Neural cell (in vitro differentiated cells): Measurements from ENCODE around the gene SDHAF4. TPM values are rescaled to one million over a fixed set of nuclear protein-coding genes. Genes with fewer than 3 reads are reported as not detected.

Source experiments
- H2AFZ ChIP-seq: fragments of 200-600, 300-800 bp; sonication (generic), shearing (Covaris generic); 2 replicates; pipeline ENCODE4 v1.6.0; 2014; ENCODE audit warnings: low read depth, mild to moderate bottlenecking, antibody characterized with exemption, low read length, moderate library complexity
- H3F3A ChIP-seq: fragments of 200-600 bp; shearing (Covaris generic); 2 replicates; pipeline ENCODE4 v1.6.1; 2016; ENCODE audit warnings: mild to moderate bottlenecking, moderate library complexity, mixed read lengths, antibody characterized with exemption, low read length; ENCODE audit not compliant: insufficient read depth, poor library complexity, severe bottlenecking
- H3K27ac ChIP-seq: fragments of 200-600, 300-800 bp; sonication (generic), shearing (Covaris generic); 2 replicates; pipeline ENCODE4 v1.5.1; 2014; ENCODE audit warnings: mild to moderate bottlenecking, low read length, moderate library complexity
- H3K27me3 ChIP-seq: fragments of 300-800, 200-600 bp; sonication (generic), shearing (Covaris generic); 2 replicates; pipeline ENCODE4 v1.6.0; 2014; ENCODE audit warnings: mild to moderate bottlenecking, low read depth, low read length, moderate library complexity; ENCODE audit not compliant: insufficient read depth
- H3K36me3 ChIP-seq: fragments of 300-800, 200-600 bp; sonication (generic), shearing (Covaris generic); 2 replicates; pipeline ENCODE4 v1.5.1; 2014; ENCODE audit warnings: mild to moderate bottlenecking, antibody characterized with exemption, low read length, moderate library complexity; ENCODE audit not compliant: insufficient read depth
- H3K4me2 ChIP-seq: fragments of 300-800, 200-600 bp; sonication (generic), shearing (Covaris generic); 2 replicates; pipeline ENCODE4 v1.6.0; 2014; ENCODE audit warnings: mild to moderate bottlenecking, low read length
- H3K4me3 ChIP-seq: fragments of 300-800, 200-600 bp; sonication (generic), shearing (Covaris generic); 2 replicates; pipeline ENCODE4 v1.5.1; 2014; ENCODE audit warnings: mild to moderate bottlenecking, low read length, moderate library complexity
- H3K79me2 ChIP-seq: fragments of 200-600 bp; shearing (Covaris generic); replicated peaks from 2 replicates; pipeline ENCODE4 v1.6.0; 2014; ENCODE audit warnings: mild to moderate bottlenecking, low read length, moderate library complexity; ENCODE audit not compliant: insufficient read depth
- H3K9ac ChIP-seq: fragments of 300-800, 200-600 bp; sonication (generic), shearing (Covaris generic); 2 replicates; pipeline ENCODE4 v1.6.1; 2016; ENCODE audit warnings: mild to moderate bottlenecking, low read length, mixed read lengths
- H3K9me2 ChIP-seq: fragments of 200-600 bp; shearing (Covaris generic); 2 replicates; pipeline ENCODE4 v1.6.1; 2016; ENCODE audit warnings: mild to moderate bottlenecking, low read length, mixed read lengths; ENCODE audit not compliant: insufficient read depth
- H3K9me3 ChIP-seq: fragments of 200-600, 300-800 bp; sonication (generic), shearing (Covaris generic); 2 replicates; pipeline ENCODE4 v1.6.1; 2016; ENCODE audit warnings: mild to moderate bottlenecking, mixed run types, low read length, moderate library complexity, mixed read lengths
- H4K20me1 ChIP-seq: fragments of 200-600 bp; shearing (Covaris generic); 2 replicates; pipeline ENCODE4 v1.6.1; 2016; ENCODE audit warnings: mild to moderate bottlenecking, mixed run types; ENCODE audit not compliant: insufficient read depth
- CTCF ChIP-seq: fragments of 450-650 bp; IDR thresholded peaks from 2 replicates; pipeline ENCODE4 v1.5.1; 2014; ENCODE audit warnings: antibody characterized with exemption, mild to moderate bottlenecking, moderate library complexity; ENCODE audit not compliant: poor library complexity, severe bottlenecking
- EP300 ChIP-seq: fragments of 450-650 bp; conservative IDR thresholded peaks from 2 replicates; pipeline ENCODE4 v1.6.1; 2014; ENCODE audit warnings: antibody characterized with exemption, mild to moderate bottlenecking, moderate library complexity; ENCODE audit not compliant: poor library complexity, severe bottlenecking
- EZH2 ChIP-seq: fragments of 200-600, 300-800 bp; shearing (Covaris generic), sonication (generic); IDR thresholded peaks from 2 replicates; pipeline ENCODE4 v1.6.1; 2014; ENCODE audit warnings: antibody characterized with exemption, low read length, borderline replicate concordance, mild to moderate bottlenecking; ENCODE audit not compliant: insufficient read depth, poor library complexity, severe bottlenecking
- MXI1 ChIP-seq: fragments of 450-650 bp; conservative IDR thresholded peaks from 2 replicates; pipeline ENCODE4 v1.6.1; 2014; ENCODE audit warnings: antibody characterized with exemption, mild to moderate bottlenecking; ENCODE audit not compliant: poor library complexity, severe bottlenecking
- POLR2AphosphoS5 ChIP-seq: IDR thresholded peaks from 2 replicates; pipeline ENCODE4 v1.6.1; 2012
- RAD21 ChIP-seq: fragments of 450-650 bp; conservative IDR thresholded peaks from 2 replicates; pipeline ENCODE4 v1.6.1; 2014; ENCODE audit warnings: antibody characterized with exemption, mild to moderate bottlenecking, moderate library complexity
- SMC3 ChIP-seq: fragments of 450-650 bp; conservative IDR thresholded peaks from 2 replicates; pipeline ENCODE4 v1.6.1; 2014; ENCODE audit warnings: antibody characterized with exemption, mild to moderate bottlenecking, moderate library complexity; ENCODE audit not compliant: poor library complexity
- TAF1 ChIP-seq: IDR thresholded peaks from 2 replicates; pipeline ENCODE4 v1.6.1; 2012; ENCODE audit warnings: low read depth
- polyA plus RNA-seq: library from polyadenylated mRNA; depleted of rRNA; stranded (reverse); fragments of >200 nt; gene quantifications from 2 replicates; pipeline ENCODE4 v1.2.3, GENCODE V29; 2014
- TF ChIP-seq, protein P1 (sequence below): IDR thresholded peaks from 2 replicates; pipeline ENCODE4 v1.6.1; 2012; ENCODE audit warnings: borderline replicate concordance

SDHAF4 gene
- polyA plus RNA-seq, 1 donor from 2014 or later: 28.2 TPM

DNA sequence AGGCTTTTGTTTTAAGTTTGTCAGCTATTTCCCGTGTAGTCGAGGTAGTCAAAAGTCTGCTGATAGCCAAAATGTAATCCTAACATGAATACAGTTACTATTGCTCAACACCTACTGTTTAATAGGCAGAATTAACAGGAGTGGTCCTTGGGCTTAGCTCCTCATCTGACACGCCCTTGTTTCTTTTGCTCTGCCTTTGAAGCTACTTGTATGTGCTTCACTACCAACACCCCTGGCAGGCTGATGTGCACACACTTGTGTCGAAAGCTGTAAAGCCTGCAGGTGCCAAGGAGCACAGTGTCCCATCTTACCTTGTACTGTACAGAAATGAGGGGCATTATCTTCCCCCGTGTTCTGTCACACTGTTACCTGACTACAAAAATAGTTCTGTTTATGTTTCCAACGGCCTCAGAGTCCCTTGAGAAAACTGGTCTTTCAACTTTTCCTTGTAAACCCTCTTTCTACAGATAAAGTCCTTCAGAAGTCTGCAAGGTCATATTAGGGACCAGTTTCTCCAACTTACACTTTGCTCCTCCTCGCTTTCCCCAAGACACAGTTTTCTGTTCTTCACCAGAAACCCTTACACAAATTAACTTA lies 9.3 kb downstream of the SDHAF4 start:
- Histone ChIP-seq H3K4me2 (no peak overlapping the region), H3K9ac (no peak overlapping the region), H4K20me1 (no peaks in the 10 kb centered on the region), H3K9me3 (no peaks in the 10 kb centered on the region), H3K9me2 (no peaks in the 10 kb centered on the region), H3K27me3 (no peaks in the 10 kb centered on the region), H2AFZ (no peak overlapping the region), H3F3A (no peaks in the 10 kb centered on the region), H3K4me3 (no peak overlapping the region), H3K79me2 (no peaks in the 10 kb centered on the region), H3K36me3 (no peaks in the 10 kb centered on the region), H3K27ac (no peak overlapping the region)
- TF ChIP-seq CTCF (no peak), EP300 (no peak), EZH2 (no peak), TAF1 (no peak), RAD21 (no peak), MXI1 (no peak), SMC3 (no peak), POLR2AphosphoS5 (no peak)
- TF ChIP-seq, protein P1, sequence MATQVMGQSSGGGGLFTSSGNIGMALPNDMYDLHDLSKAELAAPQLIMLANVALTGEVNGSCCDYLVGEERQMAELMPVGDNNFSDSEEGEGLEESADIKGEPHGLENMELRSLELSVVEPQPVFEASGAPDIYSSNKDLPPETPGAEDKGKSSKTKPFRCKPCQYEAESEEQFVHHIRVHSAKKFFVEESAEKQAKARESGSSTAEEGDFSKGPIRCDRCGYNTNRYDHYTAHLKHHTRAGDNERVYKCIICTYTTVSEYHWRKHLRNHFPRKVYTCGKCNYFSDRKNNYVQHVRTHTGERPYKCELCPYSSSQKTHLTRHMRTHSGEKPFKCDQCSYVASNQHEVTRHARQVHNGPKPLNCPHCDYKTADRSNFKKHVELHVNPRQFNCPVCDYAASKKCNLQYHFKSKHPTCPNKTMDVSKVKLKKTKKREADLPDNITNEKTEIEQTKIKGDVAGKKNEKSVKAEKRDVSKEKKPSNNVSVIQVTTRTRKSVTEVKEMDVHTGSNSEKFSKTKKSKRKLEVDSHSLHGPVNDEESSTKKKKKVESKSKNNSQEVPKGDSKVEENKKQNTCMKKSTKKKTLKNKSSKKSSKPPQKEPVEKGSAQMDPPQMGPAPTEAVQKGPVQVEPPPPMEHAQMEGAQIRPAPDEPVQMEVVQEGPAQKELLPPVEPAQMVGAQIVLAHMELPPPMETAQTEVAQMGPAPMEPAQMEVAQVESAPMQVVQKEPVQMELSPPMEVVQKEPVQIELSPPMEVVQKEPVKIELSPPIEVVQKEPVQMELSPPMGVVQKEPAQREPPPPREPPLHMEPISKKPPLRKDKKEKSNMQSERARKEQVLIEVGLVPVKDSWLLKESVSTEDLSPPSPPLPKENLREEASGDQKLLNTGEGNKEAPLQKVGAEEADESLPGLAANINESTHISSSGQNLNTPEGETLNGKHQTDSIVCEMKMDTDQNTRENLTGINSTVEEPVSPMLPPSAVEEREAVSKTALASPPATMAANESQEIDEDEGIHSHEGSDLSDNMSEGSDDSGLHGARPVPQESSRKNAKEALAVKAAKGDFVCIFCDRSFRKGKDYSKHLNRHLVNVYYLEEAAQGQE: no peak

DNA sequence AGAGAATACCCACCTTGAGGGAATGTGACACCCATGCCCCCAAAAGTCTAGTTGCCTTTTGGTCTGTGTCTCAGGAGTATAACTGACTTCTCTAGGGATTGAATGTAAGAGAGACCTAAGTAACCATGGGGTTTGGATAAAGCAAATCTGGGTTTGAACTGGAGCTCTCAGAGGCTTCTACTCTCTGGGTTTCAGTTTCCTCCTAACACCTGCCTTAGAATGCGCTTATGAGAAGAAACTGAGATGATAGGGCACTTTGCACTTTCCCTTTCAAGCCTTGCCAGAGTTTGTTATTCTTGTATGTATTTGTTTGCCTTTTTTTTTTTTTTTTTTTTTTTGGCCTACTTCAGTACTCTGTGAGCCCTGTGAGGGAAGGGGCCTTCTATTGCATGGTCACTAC lies 19.4 kb downstream of the SDHAF4 start:
- Histone ChIP-seq H3K9me3 (no peaks in the 10 kb centered on the region), H3K9ac (no peak overlapping the region), H3K36me3 (peaks cover 3% of the 10 kb centered on the region), H3K4me2 (no peak overlapping the region), H3K27me3 (no peaks in the 10 kb centered on the region), H3F3A (no peaks in the 10 kb centered on the region), H2AFZ (no peak overlapping the region), H3K4me3 (no peak overlapping the region), H3K79me2 (no peaks in the 10 kb centered on the region), H3K27ac (no peak overlapping the region), H3K9me2 (no peaks in the 10 kb centered on the region), H4K20me1 (no peaks in the 10 kb centered on the region)
- TF ChIP-seq POLR2AphosphoS5: no peak
- no peak for TF ChIP-seq EZH2
- TF ChIP-seq SMC3: no peak
- no peak for TF ChIP-seq TAF1
- TF ChIP-seq, protein P1: no peak
- no peak for TF ChIP-seq EP300
- no peak for TF ChIP-seq MXI1
- TF ChIP-seq CTCF: no peak
- no peak for TF ChIP-seq RAD21
